Prostate gland (tissue), 2 donors: ENCODE data around the gene FBH1.

Experiments used
- POLR2A ChIP-seq: fragments of 450-650 bp; IDR thresholded peaks from one replicate; pipeline ENCODE4 v1.6.1; 2016; ENCODE audit warnings: antibody characterized with exemption, mild to moderate bottlenecking
- POLR2AphosphoS5 ChIP-seq: sonication (generic); formaldehyde crosslinking; IDR thresholded peaks from one replicate; pipeline ENCODE4 v1.6.1; 2017; ENCODE audit warnings: antibody characterized with exemption
- TF ChIP-seq, protein P1 (sequence below), 4 experiments: fragments of 200-600 bp in 2 of 4; fragments of 450-650 bp in 2 of 4; sonication (generic) in 2 of 4; IDR thresholded peaks; 1 replicate in 3 of 4; 2 replicates in 1 of 4; pipeline ENCODE4 v1.5.1; 2016 to 2019; ENCODE audit warnings: antibody characterized with exemption in 4 of 4, mild to moderate bottlenecking in 2 of 4, moderate library complexity in 2 of 4

DNA sequence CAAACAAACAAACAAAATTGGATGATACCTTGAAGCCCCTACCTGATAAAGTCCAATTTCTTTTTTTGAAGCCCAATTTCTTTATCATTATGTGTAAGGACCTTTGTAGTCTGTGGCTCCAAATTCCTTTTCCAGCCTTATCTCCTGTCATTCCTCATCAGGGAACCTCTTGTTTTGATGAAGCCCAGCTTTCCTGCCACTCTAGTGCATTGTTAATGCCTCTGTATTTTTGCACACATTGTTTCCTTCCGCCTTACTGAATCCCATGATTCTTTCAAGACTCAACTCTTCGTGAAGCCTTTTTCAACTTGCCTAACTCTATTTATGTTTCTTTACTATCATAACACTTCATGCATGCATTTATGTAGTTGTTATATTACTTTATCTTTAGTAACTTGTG, 3.3 kb downstream of the FBH1 start:
- TF ChIP-seq, protein P1, sequence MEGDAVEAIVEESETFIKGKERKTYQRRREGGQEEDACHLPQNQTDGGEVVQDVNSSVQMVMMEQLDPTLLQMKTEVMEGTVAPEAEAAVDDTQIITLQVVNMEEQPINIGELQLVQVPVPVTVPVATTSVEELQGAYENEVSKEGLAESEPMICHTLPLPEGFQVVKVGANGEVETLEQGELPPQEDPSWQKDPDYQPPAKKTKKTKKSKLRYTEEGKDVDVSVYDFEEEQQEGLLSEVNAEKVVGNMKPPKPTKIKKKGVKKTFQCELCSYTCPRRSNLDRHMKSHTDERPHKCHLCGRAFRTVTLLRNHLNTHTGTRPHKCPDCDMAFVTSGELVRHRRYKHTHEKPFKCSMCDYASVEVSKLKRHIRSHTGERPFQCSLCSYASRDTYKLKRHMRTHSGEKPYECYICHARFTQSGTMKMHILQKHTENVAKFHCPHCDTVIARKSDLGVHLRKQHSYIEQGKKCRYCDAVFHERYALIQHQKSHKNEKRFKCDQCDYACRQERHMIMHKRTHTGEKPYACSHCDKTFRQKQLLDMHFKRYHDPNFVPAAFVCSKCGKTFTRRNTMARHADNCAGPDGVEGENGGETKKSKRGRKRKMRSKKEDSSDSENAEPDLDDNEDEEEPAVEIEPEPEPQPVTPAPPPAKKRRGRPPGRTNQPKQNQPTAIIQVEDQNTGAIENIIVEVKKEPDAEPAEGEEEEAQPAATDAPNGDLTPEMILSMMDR (IDR thresholded peaks at IDR 0.05), result no peak
- TF ChIP-seq POLR2AphosphoS5 (no peak), POLR2A (no peak)
